Measurements from ENCODE around the gene FKBP1B. TPM values are rescaled to one million over a fixed set of nuclear protein-coding genes. Genes with fewer than 3 reads are reported as not detected.

The FKBP1B gene
- total and polyA plus RNA-seq, 5 experiments from 2014 or later: 0.39 to 1.9 (median 0.63) TPM; not detected in 1

GRCh38 chr2:24051833-24052232 lies 2.3 kb downstream of the FKBP1B start:
- DNase-seq (no peak), ATAC-seq (no peak)
- POLR2A ChIA-PET: no interaction called here
- no peaks in the 10 kb centered on the region for H3K9me3 Mint-ChIP-seq
- no peak overlapping the region for H3K27ac Mint-ChIP-seq
- peaks cover 5 to 15% (median 12%) of the 10 kb centered on the region in 4 donors for H3K4me1 Mint-ChIP-seq
- no peaks in the 10 kb centered on the region for H3K36me3 Mint-ChIP-seq
- no peak overlapping the region for H3K4me3 Mint-ChIP-seq
- peaks cover 0 to 8% (median 5%) of the 10 kb centered on the region in 5 donors for H3K27me3 Mint-ChIP-seq

DNA sequence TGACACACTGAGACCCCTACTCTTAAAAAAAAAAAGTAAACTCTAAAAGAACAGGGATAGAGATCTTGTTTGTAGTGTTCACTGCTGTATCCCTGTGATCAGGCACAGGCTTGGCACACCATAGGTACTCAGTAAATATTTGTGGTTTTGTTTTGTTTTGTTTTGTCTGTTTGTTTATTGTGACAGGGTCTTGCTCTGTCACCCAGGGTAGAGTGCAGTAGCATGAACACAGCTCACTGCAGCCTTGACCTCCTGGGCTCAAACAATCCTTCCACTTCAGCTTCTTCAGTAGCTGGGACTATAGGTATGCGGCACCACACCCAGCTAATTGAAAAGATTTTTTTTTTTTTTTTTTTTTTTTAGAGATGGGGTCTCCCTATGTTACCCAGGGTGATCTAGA lies 3.4 kb downstream of the FKBP1B start:
- Mint-ChIP-seq H3K27me3 (peaks cover 0 to 8% (median 3%) of the 10 kb centered on the region in 5 donors), H3K27ac (no peak overlapping the region), H3K36me3 (no peaks in the 10 kb centered on the region), H3K4me1 (peaks cover 0 to 5% (median 2%) of the 10 kb centered on the region in 4 donors), H3K4me3 (no peak overlapping the region), H3K9me3 (no peaks in the 10 kb centered on the region)
- DNase-seq (no peak), ATAC-seq (no peak)
- POLR2A ChIA-PET: interaction anchor here (0.9 kb wide), 1 partner anchor 14 kb away, joined by 3 read pairs; no protein-coding TSS in a partner anchor

- DNase-seq (no peak), ATAC-seq (no peak)
- Mint-ChIP-seq H3K4me1 (no peaks in the 10 kb centered on the region), H3K9me3 (no peaks in the 10 kb centered on the region), H3K4me3 (no peak overlapping the region), H3K36me3 (no peaks in the 10 kb centered on the region), H3K27me3 (peaks cover 0 to 8% (median 2%) of the 10 kb centered on the region in 5 donors), H3K27ac (no peak overlapping the region)
- POLR2A ChIA-PET: no interaction called here
Observed at GRCh38 chr2:24054366-24055010, 4.9 kb downstream of the FKBP1B start.

- Mint-ChIP-seq H3K9me3 (no peaks in the 10 kb centered on the region), H3K27ac (no peak overlapping the region), H3K4me1 (no peaks in the 10 kb centered on the region), H3K27me3 (peaks cover 1 to 8% (median 3%) of the 10 kb centered on the region in 5 donors), H3K36me3 (no peaks in the 10 kb centered on the region), H3K4me3 (no peak overlapping the region)
- no peak for DNase-seq
- POLR2A ChIA-PET: no interaction called here
- ATAC-seq: no peak
Observed at GRCh38 chr2:24055750-24056149, 6.2 kb downstream of the FKBP1B start.

GRCh38 chr2:24058564-24059271 lies 9.2 kb downstream of the FKBP1B start:
- Mint-ChIP-seq H3K4me1 (no peaks in the 10 kb centered on the region), H3K9me3 (no peaks in the 10 kb centered on the region), H3K36me3 (no peaks in the 10 kb centered on the region), H3K4me3 (no peak overlapping the region), H3K27ac (no peak overlapping the region), H3K27me3 (peaks cover 0 to 8% (median 3%) of the 10 kb centered on the region in 5 donors)
- POLR2A ChIA-PET: interaction anchor here (0.6 to 1.3 kb wide), 3 partner anchors 12 to 131 kb away, joined by 3 read pairs; partner anchors contain the start of genes ATAD2B and WDCP
- no peak for DNase-seq
- ATAC-seq: no peak

GRCh38 chr2:24065341-24065740 lies 15.8 kb downstream of the FKBP1B start:
- peaks cover 0 to 2% (median under 1%) of the 10 kb centered on the region in 4 donors for H3K4me1 Mint-ChIP-seq
- POLR2A ChIA-PET: no interaction called here
- no peak for DNase-seq
- H3K36me3 Mint-ChIP-seq: peaks cover 0 to 31% (median 0%) of the 10 kb centered on the region in 3 donors
- no peak for ATAC-seq
- no peak overlapping the region for H3K27ac Mint-ChIP-seq
- no peak overlapping the region for H3K4me3 Mint-ChIP-seq
- H3K27me3 Mint-ChIP-seq: no peaks in the 10 kb centered on the region
- H3K9me3 Mint-ChIP-seq: no peaks in the 10 kb centered on the region

- DNase-seq (no peak), ATAC-seq (no peak)
- no peaks in the 10 kb centered on the region for H3K27me3 Mint-ChIP-seq
- H3K9me3 Mint-ChIP-seq: no peaks in the 10 kb centered on the region
- H3K36me3 Mint-ChIP-seq: peaks cover 0 to 47% (median 3%) of the 10 kb centered on the region in 3 donors
- H3K4me3 Mint-ChIP-seq: no peak overlapping the region
- POLR2A ChIA-PET: interaction anchor here (0.6 kb wide), 1 partner anchor 53 kb away, joined by 3 read pairs; no protein-coding TSS in a partner anchor
- peaks cover 12 to 31% (median 28%) of the 10 kb centered on the region in 4 donors for H3K4me1 Mint-ChIP-seq
- H3K27ac Mint-ChIP-seq: peak overlapping the region in 3 of 10 donors; percentile 9 to 34 (median 24)
Observed at GRCh38 chr2:24072259-24072658, 22.7 kb downstream of the FKBP1B start.

DNA sequence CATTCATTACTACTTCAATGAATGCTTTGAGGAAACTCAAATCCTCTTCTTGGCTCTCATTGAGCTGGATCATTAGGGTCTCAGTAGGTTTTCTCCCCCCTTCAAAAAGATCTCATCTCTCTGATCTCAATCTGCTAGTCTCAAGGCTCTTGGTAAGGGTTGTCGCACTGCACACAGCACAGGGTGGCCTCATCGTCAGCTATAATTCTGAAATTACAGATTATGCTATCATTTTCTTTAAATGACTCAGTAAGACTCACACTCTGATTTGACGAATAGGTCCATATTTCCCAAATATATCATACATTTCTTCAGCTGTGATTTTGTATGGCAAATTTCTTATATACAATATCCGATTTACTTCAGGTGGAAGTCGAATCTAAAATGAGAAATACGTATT lies 24.3 kb downstream of the FKBP1B start:
- no peaks in the 10 kb centered on the region for H3K9me3 Mint-ChIP-seq
- peak overlapping the region in 2 of 10 donors; percentile 16 to 50 for H3K4me3 Mint-ChIP-seq
- POLR2A ChIA-PET: no interaction called here
- peaks cover 0 to 33% (median 3%) of the 10 kb centered on the region in 3 donors for H3K36me3 Mint-ChIP-seq
- H3K27me3 Mint-ChIP-seq: no peaks in the 10 kb centered on the region
- DNase-seq: no peak
- peak overlapping the region in 5 of 10 donors; percentile 10 to 60 (median 34) for H3K27ac Mint-ChIP-seq
- H3K4me1 Mint-ChIP-seq: peaks cover 15 to 40% (median 36%) of the 10 kb centered on the region in 4 donors
- no peak for ATAC-seq

GRCh38 chr2:24075259-24075658 lies 25.7 kb downstream of the FKBP1B start:
- Mint-ChIP-seq H3K27ac (peak overlapping the region; percentile 18 to 100 (median 99)), H3K4me1 (peaks cover 13 to 40% (median 35%) of the 10 kb centered on the region in 4 donors), H3K4me3 (peak overlapping the region; percentile 96 to 100 (median 99)), H3K27me3 (no peaks in the 10 kb centered on the region), H3K9me3 (no peaks in the 10 kb centered on the region), H3K36me3 (peaks cover 0 to 33% (median 3%) of the 10 kb centered on the region in 3 donors)
- DNase-seq (no peak), ATAC-seq (no peak)
- POLR2A ChIA-PET: interaction anchor here (1.8 to 5.9 kb wide), 3 partner anchors 28 to 149 kb away, joined by 13 to 98 read pairs (median 48); partner anchors contain the start of genes ATAD2B, FKBP1B, UBXN2A and WDCP

DNA sequence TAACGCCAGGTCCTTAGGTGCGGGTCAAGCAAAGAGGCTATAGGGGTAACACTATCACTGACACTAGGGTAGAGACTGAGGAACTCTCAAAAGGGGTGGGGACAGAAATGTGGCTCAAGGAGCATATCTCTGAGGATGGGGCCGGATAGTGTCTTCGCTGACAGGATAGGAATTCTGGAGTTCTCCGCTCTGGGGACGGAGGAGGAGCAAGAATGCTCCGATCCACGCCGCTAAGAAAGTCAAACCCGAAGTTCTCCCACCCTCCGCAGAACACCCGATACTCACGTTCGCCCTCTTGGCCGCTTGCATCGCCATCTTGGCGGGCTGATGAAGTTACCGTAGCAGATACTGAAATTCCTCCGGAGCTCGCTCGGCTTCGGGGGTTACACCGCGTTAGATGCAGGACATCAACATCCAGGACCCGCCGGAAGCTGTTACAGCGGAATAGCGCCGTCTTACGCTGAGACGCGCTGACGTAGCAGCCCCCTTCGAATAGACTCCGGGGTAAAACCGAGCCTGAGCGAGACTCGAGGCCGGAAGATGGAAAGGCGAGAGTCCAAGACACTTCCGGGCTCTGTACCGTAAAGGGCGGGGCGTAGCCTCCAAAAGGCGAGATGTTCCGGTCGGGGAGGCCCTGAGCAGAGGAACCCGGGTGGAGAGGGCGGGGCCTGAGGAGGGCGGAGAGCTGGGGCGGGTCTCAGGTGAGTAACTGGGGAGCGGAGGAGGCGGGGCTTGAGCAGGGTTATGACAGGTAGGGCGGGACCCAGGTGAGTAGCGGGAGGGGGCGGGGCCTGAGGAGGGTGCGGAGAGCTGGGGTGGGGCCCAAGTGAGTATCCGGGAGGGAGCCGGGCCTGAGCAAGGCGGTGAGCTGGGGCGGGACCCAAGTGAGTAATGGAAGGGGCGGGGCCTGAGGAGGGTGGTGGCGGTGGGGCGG lies 26.6 kb downstream of the FKBP1B start, which contains the start of gene SF3B6:
TSS of gene SF3B6 (minus strand) at position 412 of the 934 bp plus-strand sequence. CDS start at position 315, 97 bp downstream.
- peak within 1 kb of the TSS; percentile 94 to 100 (median 99) for H3K27ac Mint-ChIP-seq
- POLR2A ChIA-PET: interaction anchor here (0.6 to 5.9 kb wide), 10 partner anchors 9 to 717 kb away, joined by 3 to 98 read pairs (median 4); partner anchors contain the start of genes ATAD2B, FKBP1B, TP53I3 and UBXN2A

DNA sequence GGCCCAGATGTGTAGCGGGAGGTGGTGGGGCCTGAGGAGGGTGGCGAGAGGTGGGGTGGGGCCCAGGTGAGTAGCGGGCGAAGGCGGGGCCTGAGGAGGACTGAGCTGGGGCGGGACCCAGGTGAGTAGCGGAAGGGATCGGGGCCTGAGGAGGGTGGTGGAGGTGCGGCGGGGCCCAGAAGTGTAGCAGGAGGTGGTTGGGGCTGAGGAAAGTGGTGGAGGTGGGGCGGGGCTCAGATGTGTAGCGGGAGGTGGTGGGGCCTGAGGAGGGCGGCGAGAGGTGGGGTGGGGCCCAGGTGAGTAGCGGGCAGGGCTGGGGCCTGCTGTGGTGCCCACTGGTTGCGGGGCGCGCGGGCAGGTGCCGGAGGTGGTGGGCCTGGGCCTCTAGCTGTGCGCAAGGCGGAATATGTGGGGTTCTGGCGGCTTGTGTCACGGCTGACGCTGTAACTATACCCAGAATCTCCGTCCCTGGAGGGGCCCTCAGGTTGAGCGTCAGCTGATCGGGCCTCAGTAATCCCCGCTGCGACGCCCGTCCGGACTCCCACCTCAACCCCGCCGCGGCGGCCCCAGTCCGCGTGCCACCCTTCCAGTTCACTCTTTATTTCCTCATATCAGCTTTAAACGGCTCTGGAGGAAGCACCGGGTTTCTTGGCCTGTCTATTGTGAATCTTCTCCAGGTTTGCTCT lies 27.5 kb downstream of the FKBP1B start:
- DNase-seq: no peak
- Mint-ChIP-seq H3K4me3 (peak overlapping the region; percentile 96 to 100 (median 99)), H3K4me1 (peaks cover 13 to 40% (median 35%) of the 10 kb centered on the region in 4 donors), H3K36me3 (peaks cover 0 to 36% (median 3%) of the 10 kb centered on the region in 3 donors), H3K9me3 (no peaks in the 10 kb centered on the region), H3K27ac (peak overlapping the region; percentile 94 to 100 (median 99)), H3K27me3 (no peaks in the 10 kb centered on the region)
- POLR2A ChIA-PET: interaction anchor here (0.6 to 5.9 kb wide), 10 partner anchors 8 to 716 kb away, joined by 3 to 98 read pairs (median 4); partner anchors contain the start of genes ATAD2B, FKBP1B, TP53I3 and UBXN2A
- ATAC-seq: peak; percentile 2 to 54

More for the DNA sequence above, 26.6 kb downstream of the FKBP1B start, which contains the start of gene SF3B6:
- peaks cover 0 to 37% (median 3%) of the 10 kb centered on the region in 3 donors for H3K36me3 Mint-ChIP-seq
- peak within 1 kb of the TSS; percentile 96 to 100 (median 99) for H3K4me3 Mint-ChIP-seq
- DNase-seq: peak; percentile 97 to 100 (median 100)
- no peaks in the 10 kb centered on the region for H3K9me3 Mint-ChIP-seq
- peak; percentile 81 to 82 for ATAC-seq
- peaks cover 13 to 40% (median 35%) of the 10 kb centered on the region in 4 donors for H3K4me1 Mint-ChIP-seq
- no peaks in the 10 kb centered on the region for H3K27me3 Mint-ChIP-seq
